Measurements from ENCODE around the gene KIF16B.

- TF ChIP-seq CTCF (IDR thresholded peaks at IDR 0.05) (no peak), POLR2A (IDR thresholded peaks at IDR 0.05) (no peak)
These were observed 67.4 kb downstream of the KIF16B start for GRCh38 chr20:16505894-16506293.

Measured in lower leg skin (tissue), 3 donors.